HepG2 (cell line): ENCODE results near the gene HDGF. TPM values are rescaled to one million over a fixed set of nuclear protein-coding genes. Genes with fewer than 3 reads are reported as not detected.

Experiments used
- CREM ChIP-seq, 2 experiments: sonication (generic) in 1 of 2; formaldehyde crosslinking in 1 of 2; IDR thresholded peaks; 2 replicates each; pipeline versions ENCODE4 v1.4.0 to v1.6.1; 2016 to 2020; ENCODE audit warnings: antibody characterized with exemption in 1 of 2, mild to moderate bottlenecking in 1 of 2, missing genetic modification reagents in 1 of 2
- FOXC1 ChIP-seq: sonication (generic); formaldehyde crosslinking; IDR thresholded peaks from 2 replicates; pipeline ENCODE4 v1.8.0; 2022; ENCODE audit warnings: mild to moderate bottlenecking, missing genetic modification reagents, borderline replicate concordance
- FOXP4 ChIP-seq: sonication (generic); formaldehyde crosslinking; IDR thresholded peaks from 2 replicates; pipeline ENCODE4 v1.4.0; 2020; ENCODE audit warnings: missing genetic modification reagents
- HNF1B ChIP-seq: sonication (generic); formaldehyde crosslinking; IDR thresholded peaks from 2 replicates; pipeline ENCODE4 v1.5.1; 2020; ENCODE audit warnings: mild to moderate bottlenecking, moderate library complexity, missing genetic modification reagents
- HNRNPUL1 ChIP-seq: fragments of 200-400 bp; formaldehyde crosslinking; IDR thresholded peaks from 2 replicates; pipeline ENCODE4 v1.6.1; 2017; ENCODE audit warnings: low read depth, mild to moderate bottlenecking, low read length, moderate library complexity
- MIER3 ChIP-seq: IDR thresholded peaks from 2 replicates; pipeline ENCODE4 v1.6.1; 2016; ENCODE audit warnings: missing compliant biosample characterization, borderline replicate concordance
- PAXIP1 ChIP-seq: sonication (generic); formaldehyde crosslinking; conservative IDR thresholded peaks from 2 replicates; pipeline ENCODE4 v1.4.0; 2020; ENCODE audit warnings: mild to moderate bottlenecking, missing genetic modification reagents, moderate library complexity
- PREB ChIP-seq: sonication (generic); formaldehyde crosslinking; IDR thresholded peaks from 2 replicates; pipeline ENCODE4 v1.4.0; 2020; ENCODE audit warnings: missing genetic modification reagents
- PRMT3 ChIP-seq: sonication (generic); formaldehyde crosslinking; IDR thresholded peaks from 2 replicates; pipeline ENCODE4 v1.8.1; 2022; ENCODE audit warnings: low read depth, mild to moderate bottlenecking, moderate library complexity, missing genetic modification reagents, borderline replicate concordance
- SNAPC5 ChIP-seq: sonication (generic); formaldehyde crosslinking; IDR thresholded peaks from 2 replicates; pipeline ENCODE4 v1.8.1; 2023; ENCODE audit warnings: mild to moderate bottlenecking, missing genetic modification reagents, borderline replicate concordance
- ZBTB37 ChIP-seq: sonication (generic); formaldehyde crosslinking; IDR thresholded peaks from 2 replicates; pipeline ENCODE4 v1.4.0; 2020; ENCODE audit warnings: mild to moderate bottlenecking, missing genetic modification reagents
- ZMYM4 ChIP-seq: sonication (generic); formaldehyde crosslinking; IDR thresholded peaks from 2 replicates; pipeline ENCODE4 v1.8.1; 2023; ENCODE audit warnings: mild to moderate bottlenecking, missing genetic modification reagents
- ZNF20 ChIP-seq: sonication (generic); formaldehyde crosslinking; IDR thresholded peaks from 2 replicates; pipeline ENCODE4 v1.4.0; 2020; ENCODE audit warnings: mild to moderate bottlenecking, moderate library complexity, missing genetic modification reagents
- ZNF431 ChIP-seq: sonication (generic); formaldehyde crosslinking; IDR thresholded peaks from 2 replicates; pipeline ENCODE4 v1.9.0; 2022; ENCODE audit warnings: missing genetic modification reagents, low read depth, mild to moderate bottlenecking, borderline replicate concordance
- ZNF468 ChIP-seq: sonication (generic); formaldehyde crosslinking; IDR thresholded peaks from 2 replicates; pipeline ENCODE4 v1.8.0; 2022; ENCODE audit warnings: mild to moderate bottlenecking, moderate library complexity, missing genetic modification reagents
- ZNF607 ChIP-seq: sonication (generic); formaldehyde crosslinking; IDR thresholded peaks from 2 replicates; pipeline ENCODE4 v1.5.1; 2020; ENCODE audit warnings: missing genetic modification reagents, mild to moderate bottlenecking, borderline replicate concordance
- ZNF713 ChIP-seq: sonication (generic); formaldehyde crosslinking; IDR thresholded peaks from 2 replicates; pipeline ENCODE4 v1.4.0; 2020; ENCODE audit warnings: mild to moderate bottlenecking, missing genetic modification reagents
- ZNF816 ChIP-seq: sonication (generic); formaldehyde crosslinking; IDR thresholded peaks from 2 replicates; pipeline ENCODE4 v1.8.0; 2022; ENCODE audit warnings: missing genetic modification reagents, mild to moderate bottlenecking, borderline replicate concordance
- polyA plus RNA-seq, 8 experiments: library from polyadenylated mRNA; depleted of rRNA in 3 of 8; stranded (reverse) in 7 of 8; unstranded in 1 of 8; fragments of >200 nt; fragmentation: Illumina TruSeq in 4 of 8; extraction: Trizol in 4 of 8; gene quantifications; 2 replicates each; pipeline versions ENCODE4 v1.2.1 to v1.2.3, GENCODE V29; 2011 to 2016; ENCODE audit warnings: low read depth in 4 of 8, missing spikeins in 1 of 8, mixed read lengths in 1 of 8; ENCODE audit not compliant: insufficient read depth in 1 of 8
- total RNA-seq, 5 experiments: library from RNA; depleted of rRNA; stranded (reverse); fragments of >200 nt; fragmentation: Illumina TruSeq; extraction: Trizol; gene quantifications; 2 replicates each; pipeline ENCODE4 v1.2.3, GENCODE V29; 2016; ENCODE audit warnings: low read depth in 1 of 5

HDGF gene
- total and polyA plus RNA-seq, 2 of the 13 experiments (the other 11 are each of a cell fraction or from before 2014, with no cell fraction given), result 156 to 196 TPM

- TF ChIP-seq CREM (IDR thresholded peaks at IDR 0.05) (peak; percentile 25; the same call in 1 of the 2 replicates), CREM (CRISPR knock-in tag; IDR thresholded peaks at IDR 0.05) (no peak), ZNF607 (CRISPR knock-in tag) (no peak), HNRNPUL1 (no peak), PREB (CRISPR knock-in tag) (no peak), FOXP4 (CRISPR knock-in tag) (no peak; the same call in 1 of the 2 replicates), HNF1B (CRISPR knock-in tag) (peak; percentile 43; the same call in 1 of the 2 replicates), ZMYM4 (no peak), FOXC1 (CRISPR knock-in tag) (peak; percentile 70; the same call in 1 of the 2 replicates), ZNF816 (CRISPR knock-in tag) (no peak), PRMT3 (CRISPR knock-in tag) (no peak), ZNF431 (CRISPR knock-in tag) (no peak), SNAPC5 (no peak), ZNF713 (CRISPR knock-in tag) (no peak), MIER3 (no peak), ZNF468 (no peak), PAXIP1 (CRISPR knock-in tag) (no peak), ZBTB37 (CRISPR knock-in tag) (no peak), ZNF20 (CRISPR knock-in tag) (no peak)
Observed at GRCh38 chr1:156748670-156749418, 2.6 kb downstream of the HDGF start (continued).
